GM18517 (cell line): ENCODE results near the gene PIP4K2A.
A peak's percentile ranks its signal among the peaks of the same experiment; 100 is the strongest.
"Not testable (repeated sequence)": the region's sequence is repeated elsewhere in the genome, so short reads cannot be mapped to it uniquely, and the experiment has no call there.

Experiments
- ATAC-seq: cut with Tn5 transposase; IDR thresholded peaks from one replicate; pipeline ENCODE4 v1.9.1; 2021; ENCODE audit warnings: mild to moderate bottlenecking, moderate library complexity; ENCODE audit not compliant: unreplicated experiment

Gene PIP4K2A

DNA sequence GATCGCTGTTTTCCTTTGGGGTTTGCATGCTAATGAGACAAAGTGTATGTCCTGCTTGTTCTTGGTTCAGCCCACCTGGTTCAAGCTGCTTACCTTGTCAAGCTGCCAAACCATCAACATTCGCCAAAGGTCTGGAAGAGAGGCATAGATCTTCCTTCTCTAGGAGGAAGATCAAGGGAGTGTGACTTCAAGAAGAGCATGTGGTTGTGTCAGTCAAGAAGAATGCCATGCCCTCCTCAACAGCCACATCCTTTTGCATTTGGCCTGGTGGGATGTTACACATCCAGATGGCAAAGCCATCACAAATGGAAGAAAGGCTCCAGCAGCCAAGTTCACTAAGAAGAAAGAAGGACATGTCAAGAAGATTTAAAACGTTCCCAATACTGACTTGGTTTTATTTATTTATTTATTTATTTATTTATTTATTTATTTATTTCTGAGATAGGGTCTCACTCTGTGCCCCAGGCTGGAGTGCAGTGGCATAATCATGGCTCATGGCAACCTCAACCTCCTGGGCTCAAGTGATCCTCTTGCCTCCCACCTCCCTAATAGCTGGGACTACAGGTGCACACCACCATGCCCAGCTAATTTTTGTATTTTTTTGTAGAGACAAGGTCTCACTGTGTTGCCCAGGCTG is 5.1 kb upstream of the PIP4K2A start:
- ATAC-seq = no peak

DNA sequence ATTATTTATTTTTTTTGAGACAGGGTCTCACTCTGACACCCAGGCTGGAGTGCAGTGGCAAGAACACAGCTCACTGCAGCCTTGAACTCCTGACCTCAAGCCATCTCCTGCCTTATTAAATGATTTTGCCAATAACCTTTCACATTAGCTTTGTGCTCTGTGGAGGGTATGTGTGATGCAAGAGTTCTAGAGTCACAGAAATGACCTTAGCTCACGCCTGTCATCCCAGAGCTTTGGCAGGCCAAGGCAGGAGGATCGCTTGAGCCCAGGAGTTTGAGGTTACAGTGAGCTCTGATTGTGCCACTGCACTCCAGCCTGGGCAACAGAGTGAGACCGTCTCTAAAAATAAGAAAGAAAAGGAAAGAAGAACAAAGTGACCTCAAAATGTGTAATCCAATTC is 4.3 kb upstream of the PIP4K2A start:
- not testable (repeated sequence) for ATAC-seq

DNA sequence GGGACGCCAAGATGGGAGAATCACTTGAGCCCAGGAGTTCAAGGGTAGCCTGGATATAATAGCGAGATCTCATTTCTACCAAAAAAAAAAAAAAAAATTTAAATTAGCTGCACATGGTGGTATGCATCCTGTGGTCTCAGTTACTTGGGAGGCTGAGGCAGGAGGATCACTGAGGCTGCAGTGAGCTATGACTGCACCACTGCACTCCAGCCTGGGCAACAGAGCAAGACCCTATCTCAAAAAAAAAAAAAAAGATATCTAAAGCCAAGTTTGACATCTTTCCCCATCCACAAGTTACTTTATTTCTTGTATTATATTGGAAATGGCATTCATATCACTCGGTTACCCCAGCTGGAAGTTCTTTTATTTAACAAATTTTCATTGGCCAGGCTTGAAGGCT is 3.4 kb upstream of the PIP4K2A start:
- ATAC-seq = no peak

DNA sequence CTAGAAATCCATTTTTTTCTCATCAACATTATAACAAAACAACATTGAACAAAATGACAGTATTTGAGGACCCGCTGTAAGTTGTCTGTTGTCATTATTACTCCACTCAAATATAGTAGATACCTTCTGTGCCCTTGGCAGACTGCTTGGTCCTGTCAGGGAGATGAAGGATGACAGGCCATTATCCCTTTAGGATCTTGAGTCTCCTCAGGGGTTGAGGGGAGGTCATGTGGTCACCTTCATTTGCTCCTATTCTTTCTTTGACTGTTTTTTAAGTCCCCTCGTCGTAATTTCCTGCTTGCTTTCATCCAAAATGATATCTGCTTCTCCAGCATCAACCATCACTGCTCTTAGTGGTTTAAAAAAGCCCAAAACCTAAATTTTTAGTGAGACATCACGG is 2.6 kb upstream of the PIP4K2A start:
- no peak for ATAC-seq

DNA sequence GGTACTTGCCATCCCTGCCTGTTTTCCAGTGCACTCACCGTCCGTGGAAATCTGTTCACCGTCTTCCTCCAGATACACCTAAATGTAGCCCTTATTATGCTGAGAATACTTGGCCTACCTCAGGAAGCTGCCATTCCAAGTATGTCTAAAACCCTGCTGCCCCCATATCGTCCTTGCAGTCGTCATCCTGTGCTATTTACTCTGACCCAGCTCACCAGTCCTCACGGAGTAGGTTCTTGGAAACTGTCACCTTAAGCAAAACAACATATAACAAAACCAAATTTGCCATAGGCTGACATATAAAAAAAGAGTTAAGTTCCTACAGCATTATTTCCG is 880 bp upstream of the PIP4K2A start:
- no peak for ATAC-seq

DNA sequence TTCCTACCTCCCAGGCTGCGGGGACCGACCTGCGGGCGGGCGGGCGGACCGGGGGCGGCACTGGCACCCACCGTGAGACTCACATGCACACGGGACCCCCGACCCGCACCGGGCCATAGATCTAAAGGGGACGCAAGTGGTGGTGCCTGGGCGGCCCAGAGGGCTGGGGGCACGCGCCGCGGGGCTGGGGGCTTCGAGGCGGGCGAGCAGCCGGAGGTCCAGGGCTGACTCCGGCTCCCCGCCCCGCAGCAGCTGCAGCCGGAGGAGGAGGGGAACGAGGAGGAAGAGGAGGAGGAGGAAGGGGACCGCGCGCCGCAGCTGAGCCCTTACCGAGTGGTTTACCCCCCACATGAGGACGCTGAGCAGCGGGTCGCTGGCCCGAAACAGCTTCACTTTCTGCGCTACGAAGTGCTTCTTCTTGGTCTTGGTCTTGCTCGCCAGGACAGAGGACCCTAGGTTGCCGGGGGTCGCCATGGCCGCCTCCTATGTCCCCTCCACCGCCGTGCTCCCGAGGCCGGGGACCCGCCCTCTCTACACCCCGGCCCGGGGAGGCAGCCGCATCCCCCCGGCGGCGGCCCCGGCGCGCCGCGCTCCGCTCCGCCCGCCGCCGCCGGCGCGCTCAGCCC is 412 bp downstream of the PIP4K2A start:
- peak; percentile 22 for ATAC-seq

DNA sequence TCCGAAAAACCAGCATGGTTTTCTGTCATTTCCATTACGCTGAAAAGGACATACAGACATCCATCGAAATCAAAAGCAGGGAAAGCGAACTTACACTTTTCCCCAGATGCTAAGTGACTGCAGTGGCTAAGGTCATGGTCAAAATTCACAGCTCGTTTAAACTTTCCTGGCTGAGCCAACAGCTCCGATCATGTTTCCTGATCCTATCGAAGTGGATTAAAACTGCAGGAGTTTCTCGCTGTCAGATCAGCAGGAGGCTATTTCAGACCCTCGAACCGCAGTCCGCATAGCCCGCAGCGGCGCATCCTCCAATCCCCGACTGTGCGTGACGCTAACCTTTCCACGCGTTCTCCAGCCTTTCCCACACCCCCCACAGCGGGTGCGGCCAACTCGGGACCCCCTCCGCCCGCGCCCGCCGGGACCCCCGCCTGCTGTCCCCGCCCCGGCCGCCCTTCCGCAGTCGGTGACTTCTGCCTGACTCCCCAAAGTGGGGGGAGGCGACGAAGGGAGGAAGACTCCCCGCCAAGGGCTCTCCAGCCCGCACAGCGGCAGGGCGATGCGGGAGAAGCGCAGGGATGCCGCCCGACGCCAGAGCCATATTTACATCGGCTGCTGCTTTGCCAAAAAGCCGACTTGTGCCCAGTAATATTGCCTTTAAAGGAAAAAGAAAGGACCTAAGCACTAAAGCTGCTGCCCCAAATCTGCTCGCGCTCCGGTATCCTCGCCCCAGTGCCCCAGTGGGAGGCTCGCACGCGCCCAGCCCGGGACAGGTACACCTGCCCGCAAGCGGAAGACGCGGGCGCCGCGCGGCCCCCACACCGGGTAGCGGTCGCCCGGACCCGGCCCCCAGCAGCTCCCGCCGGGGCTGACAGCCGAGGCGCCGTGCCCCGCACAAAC is 1.2 kb downstream of the PIP4K2A start:
- peak; percentile 19 for ATAC-seq

DNA sequence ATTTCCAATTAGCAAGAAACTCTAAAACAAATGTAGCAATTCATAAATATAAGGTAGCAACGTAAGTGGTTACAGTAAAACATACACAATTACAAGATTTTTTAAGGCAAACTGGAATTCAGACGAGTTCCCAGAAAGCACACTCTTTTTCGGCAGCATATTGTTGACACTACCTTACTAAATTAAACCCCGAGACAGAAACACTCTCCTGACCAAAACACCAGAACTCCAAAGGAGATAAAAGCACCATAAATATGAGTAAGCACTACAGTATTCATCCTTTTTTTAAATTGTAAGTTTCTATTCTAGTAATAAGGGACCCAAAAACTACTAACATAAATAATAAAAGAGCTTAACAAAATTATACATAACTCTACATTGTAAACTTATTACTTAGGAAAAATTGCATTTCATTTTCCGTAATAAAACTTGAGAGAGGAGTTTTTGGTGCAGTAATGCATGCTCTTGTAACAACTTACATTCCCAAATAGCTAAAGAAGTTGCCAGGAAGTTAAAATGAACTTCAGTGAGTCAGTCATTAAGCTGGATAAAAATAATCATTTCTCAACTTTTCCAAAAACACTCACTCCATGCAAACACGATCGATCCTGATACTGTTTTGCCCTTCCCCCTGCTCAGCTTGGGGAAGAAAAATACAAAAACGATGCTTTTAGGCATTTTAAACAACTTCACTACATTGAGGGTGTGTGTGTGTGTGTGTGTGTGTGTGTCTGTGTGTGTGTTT is 2.0 kb downstream of the PIP4K2A start:
- no peak for ATAC-seq

DNA sequence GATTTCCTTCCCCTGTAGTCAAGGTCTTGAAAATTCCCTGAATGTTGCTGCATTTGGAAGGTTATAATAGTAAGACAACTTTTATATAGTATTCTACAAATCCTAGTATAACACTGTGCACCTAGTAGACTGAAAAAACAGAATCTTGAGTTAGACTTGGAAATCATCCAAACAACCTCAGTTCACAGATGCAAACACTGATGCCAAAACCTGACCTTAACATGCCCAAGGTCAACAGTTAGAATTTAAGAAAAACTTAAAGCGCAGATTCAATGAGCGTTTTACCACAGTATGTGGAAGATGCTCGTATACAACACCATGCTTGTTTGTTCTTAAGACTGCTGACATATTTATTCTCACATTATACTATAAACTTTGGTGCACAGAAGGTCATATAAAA is 3.0 kb downstream of the PIP4K2A start:
- no peak for ATAC-seq

DNA sequence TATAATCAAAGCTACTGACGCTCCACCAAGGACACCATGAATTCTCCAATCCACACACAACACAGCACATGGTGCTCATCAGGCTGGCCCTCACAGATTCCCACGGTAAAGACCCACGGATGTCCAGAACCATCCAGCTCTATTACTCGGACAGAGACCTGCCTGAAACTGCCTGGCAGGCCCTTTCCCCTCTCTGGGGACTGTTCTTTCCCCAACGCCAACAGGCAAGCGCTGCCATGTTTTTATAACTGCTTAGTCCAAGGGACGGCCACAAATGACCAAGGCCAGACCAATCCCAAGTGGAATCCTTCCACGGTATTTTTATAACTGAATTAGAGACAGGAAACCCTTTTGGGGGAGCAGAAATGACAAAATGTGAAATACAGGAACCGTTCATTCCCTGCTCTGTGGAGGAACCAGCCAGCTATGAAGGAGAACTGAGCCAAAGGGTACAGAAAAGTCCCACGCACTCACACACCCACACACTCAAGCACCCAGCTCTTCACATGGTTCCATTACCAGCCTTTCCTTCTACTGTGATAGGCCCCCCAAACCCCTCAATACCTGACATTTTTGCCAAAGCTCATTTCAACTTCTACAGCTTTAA is 4.1 kb downstream of the PIP4K2A start:
- no peak for ATAC-seq

DNA sequence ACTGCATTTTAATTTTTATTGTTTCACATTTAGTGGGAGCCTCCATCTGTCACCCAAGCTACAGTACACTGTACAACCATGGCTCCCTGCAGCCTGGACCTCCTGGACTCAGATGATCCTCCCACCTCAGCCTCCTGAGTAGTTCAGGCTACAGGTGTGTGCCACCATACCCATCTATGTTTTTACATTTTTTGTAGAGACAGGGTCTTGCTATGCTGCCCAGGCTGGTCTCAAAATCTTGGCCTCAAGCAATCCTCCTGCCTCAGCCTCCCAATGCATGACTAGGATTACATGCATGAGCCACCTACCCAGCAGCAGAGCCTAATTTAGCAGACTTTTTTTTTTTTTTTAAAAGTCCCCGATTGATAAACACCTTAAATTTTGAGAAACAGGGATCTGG is 5.6 kb downstream of the PIP4K2A start:
- ATAC-seq = no peak

DNA sequence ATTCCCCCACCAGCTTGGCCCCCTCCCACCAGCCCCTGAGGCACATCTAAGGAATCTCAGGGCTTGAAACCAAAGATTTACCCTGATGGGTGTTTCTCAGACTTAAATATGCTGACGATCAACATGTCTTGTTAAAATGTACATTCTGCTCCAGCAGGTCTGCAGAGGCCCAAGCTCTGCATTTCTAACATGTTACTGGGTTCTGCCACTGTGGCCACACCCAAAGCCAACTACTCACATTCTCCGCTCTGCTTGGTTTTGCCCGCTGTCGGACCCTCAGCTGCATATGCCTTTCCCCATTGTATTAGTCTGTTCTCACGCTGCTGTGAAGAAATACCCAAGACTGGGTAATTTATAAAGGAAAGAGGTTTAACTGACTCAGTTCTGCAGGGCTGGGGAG is 8.9 kb downstream of the PIP4K2A start:
- no peak for ATAC-seq

DNA sequence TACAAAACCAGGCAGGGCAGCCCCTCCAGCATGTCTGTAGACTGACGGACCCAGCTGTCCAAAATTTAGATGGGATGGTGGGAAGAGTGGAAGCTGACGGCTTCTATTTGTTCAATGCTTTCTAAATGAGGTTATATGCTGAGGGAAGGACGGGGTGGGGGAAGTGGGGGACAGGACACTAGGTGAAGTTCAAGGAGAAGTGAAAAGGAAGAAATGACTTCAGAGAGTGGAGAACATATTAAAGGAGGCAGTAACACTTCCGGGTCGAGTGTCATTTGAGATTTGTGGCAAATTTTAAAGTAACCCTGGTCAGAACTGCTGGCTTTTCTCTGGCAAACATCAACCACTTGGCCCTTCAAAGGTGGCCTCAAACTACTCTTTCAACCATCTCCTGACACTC is 9.4 kb downstream of the PIP4K2A start:
- ATAC-seq = no peak

DNA sequence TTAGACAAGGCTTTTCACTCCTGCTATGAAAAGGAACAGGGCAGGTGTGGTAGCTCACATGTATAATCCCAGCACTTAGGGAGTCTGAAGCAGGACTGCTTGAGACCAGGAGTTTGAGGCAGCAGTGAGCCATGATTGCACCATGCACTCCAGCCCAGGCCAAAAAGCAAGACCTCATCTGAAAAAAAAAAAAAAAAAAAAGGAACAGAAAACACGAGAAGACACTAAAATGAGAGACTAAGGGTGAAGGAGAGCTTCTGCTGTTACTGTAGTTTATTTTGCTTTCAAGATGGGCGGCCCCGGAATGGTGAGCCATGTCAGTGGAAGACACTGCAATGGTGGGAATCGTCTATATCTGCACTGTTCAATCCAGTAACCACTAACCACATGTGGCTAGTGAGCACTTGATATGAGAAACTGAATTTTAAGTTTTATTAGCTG is 9.9 kb downstream of the PIP4K2A start:
- no peak for ATAC-seq

DNA sequence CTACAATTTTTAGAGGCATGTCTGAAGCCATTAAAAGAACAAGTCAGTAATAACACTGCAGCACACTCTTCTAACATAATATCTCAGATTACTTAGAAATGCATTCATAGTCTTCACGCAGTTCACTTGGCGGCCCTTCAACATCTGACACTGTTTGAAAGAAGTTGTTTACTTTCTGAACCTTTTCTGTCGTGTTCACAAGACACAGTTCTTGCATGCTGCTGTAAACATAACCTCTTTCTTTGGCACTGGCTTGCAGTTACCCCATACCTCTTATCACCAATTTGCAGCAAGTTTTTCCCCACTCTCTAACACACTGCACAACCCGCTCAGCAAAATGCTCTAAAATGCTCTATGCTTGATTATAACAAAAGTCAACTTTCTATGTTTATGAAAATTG is 12.0 kb downstream of the PIP4K2A start:
- ATAC-seq = no peak

DNA sequence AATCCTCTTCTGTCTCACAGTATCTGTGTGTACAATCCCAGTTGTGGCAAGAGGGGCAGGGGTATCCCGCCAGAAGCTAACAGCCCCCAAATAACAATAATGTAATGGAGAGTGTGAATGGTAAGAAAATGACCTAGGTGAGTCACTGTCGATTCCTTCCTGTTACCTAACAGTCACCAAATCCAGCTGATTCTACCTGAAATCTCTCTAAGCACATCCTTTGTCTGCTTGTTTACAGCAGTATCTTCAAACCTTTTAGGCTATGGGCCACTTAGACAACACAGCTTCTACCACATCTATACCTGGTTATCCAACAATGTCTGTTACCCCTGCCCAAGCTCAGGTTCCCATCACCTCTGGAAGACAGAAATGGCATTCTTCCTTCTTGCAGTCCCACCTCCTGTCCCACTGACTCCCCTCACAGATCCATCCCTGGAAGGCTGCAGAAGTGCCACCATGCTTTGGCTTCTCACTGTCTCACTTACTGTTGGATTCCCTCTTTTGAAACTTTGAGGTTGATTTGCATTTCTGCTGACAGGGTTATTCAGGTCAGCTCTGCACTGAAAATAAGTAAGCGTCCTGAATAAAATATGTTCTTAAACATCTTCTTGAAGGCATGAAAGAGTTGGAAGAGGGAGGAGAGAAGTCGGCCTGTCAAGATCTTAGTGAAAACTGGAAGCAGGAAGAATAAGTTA is 13.1 kb downstream of the PIP4K2A start:
- ATAC-seq = no peak

DNA sequence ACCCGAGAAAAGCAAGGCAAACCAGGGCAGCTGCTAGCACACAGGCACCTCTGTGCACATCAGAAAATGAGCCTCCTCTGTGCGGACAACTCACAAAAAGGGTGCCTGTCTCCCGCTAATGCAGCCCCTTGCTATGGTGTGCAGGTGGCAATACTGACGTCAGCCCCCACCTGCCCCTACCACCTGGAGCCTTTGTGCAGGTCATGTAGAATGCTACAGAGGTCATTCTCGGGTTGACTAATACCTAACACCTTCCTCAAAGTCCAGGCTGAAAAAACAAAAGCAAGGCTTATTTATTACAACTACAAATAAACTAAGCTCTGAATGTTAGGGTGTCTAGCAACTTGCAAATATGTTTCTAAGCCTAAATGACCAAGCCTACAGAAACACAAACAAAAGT is 13.9 kb downstream of the PIP4K2A start:
- peak; percentile 50 for ATAC-seq

DNA sequence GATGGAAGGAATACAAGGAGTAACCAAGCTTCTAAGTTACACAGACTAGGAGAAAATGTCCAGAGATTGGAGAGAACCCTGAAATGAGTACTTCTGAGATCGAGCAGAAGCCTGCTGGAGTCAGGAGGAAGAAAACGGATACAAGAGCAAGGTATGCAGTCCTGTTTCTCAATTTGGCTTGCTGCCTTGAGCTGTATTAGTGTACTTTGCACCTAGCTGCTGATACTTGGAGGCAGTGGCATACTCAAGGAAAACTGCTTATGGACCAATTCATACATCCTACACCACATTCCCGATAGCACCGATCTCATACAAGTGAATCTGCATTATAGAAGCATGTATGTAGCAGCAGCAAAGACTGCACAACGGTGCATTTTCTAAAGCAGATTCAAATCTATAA is 14.4 kb downstream of the PIP4K2A start:
- no peak for ATAC-seq

DNA sequence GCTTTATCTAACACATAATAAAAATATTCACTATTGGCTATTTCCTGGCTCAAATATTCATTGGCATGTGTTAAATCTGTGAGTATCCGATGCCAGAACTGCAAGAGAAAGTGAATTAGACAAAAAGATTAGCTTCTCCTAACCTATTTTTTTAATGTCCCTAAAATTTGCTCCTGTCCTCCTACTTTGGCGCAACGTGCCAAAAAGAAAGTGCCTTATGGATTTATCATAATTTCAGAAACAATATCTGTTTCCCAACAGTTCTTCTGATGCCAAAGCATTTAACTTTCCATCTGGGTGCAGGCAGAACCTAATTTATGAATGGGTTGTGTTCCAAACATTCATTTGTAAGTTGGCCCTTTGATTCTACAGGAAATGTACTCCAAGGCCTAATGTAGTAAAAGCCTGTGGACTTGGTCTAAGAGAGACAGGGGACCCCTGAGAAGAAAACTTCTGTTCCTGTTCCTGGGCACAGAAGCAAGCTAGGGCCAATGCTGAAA is 15.4 kb downstream of the PIP4K2A start:
- no peak for ATAC-seq

DNA sequence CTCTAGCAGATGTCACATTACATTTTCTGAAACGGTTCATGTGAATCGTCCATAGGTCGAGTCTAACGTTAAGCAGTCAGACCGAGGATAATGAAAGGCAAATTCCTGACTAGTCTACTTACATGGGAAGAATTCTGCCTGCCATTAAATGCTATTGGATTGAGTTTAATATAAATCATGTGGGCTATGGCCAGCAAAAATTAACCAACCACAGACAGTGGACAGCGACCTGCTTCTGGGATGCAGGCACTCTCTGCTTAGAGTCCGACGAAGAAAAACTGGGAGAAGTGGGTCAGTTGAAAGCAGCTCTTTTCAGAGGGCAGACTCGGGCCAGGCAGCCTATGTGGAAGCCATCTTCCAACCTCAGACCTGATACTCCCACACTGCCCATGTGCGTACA is 16.6 kb downstream of the PIP4K2A start:
- ATAC-seq = no peak
